NCI-H128 (cell line): ENCODE results near the gene RPF1.
"Not testable (repeated sequence)": the region's sequence is repeated elsewhere in the genome, so short reads cannot be mapped to it uniquely, and the experiment has no call there.

ENCODE experiments used
- DNase-seq: peaks from one replicate; lab custom pipeline; 2025; ENCODE audit not compliant: unreplicated experiment; lab: John Stamatoyannopoulos, UW

Gene RPF1

GRCh38 chr1:84492726-84493125 is 13.7 kb downstream of the RPF1 start:
- DNase-seq, result no peak

- DNase-seq, result no peak
These were observed 14.7 kb downstream of the RPF1 start for GRCh38 chr1:84493747-84494146.

GRCh38 chr1:84496498-84496897 is 17.4 kb downstream of the RPF1 start:
- DNase-seq, result no peak

- DNase-seq, result no peak
These were observed 18.7 kb downstream of the RPF1 start for GRCh38 chr1:84497631-84498275.

GRCh38 chr1:84502927-84503326 is 23.9 kb downstream of the RPF1 start:
- no peak for DNase-seq

- DNase-seq, result no peak
These were observed 25.8 kb downstream of the RPF1 start for GRCh38 chr1:84504580-84505492.

- no peak for DNase-seq
These were observed 26.5 kb downstream of the RPF1 start for GRCh38 chr1:84505493-84506001.

- peak; percentile 93 for DNase-seq
These were observed 27.1 kb downstream of the RPF1 start, which contains the start of the genes GNG5 and SPATA1 for GRCh38 chr1:84506002-84506728. Gene GNG5, minus strand, starts transcription at chr1:84506581. Its CDS starts 490 bp downstream, at chr1:84506091. Gene SPATA1, plus strand, starts transcription at chr1:84506386. Its CDS starts 9,974 bp downstream, at chr1:84516360.

- DNase-seq, result no peak
These were observed 27.8 kb downstream of the RPF1 start for GRCh38 chr1:84506729-84507453.

- DNase-seq, result not testable (repeated sequence)
These were observed 28.8 kb downstream of the RPF1 start for GRCh38 chr1:84507887-84508286.

- no peak for DNase-seq
These were observed 29.4 kb downstream of the RPF1 start for GRCh38 chr1:84508510-84508909.

GRCh38 chr1:84509029-84509428 is 30.0 kb downstream of the RPF1 start:
- DNase-seq, result no peak

- no peak for DNase-seq
These were observed 31.1 kb downstream of the RPF1 start for GRCh38 chr1:84510165-84510564.

- DNase-seq, result no peak
These were observed 31.6 kb downstream of the RPF1 start for GRCh38 chr1:84510668-84511067.

- no peak for DNase-seq
These were observed 45.5 kb downstream of the RPF1 start for GRCh38 chr1:84524590-84524989.

GRCh38 chr1:84525779-84526178 is 46.7 kb downstream of the RPF1 start:
- DNase-seq, result no peak

GRCh38 chr1:84538599-84538998 is 59.5 kb downstream of the RPF1 start:
- no peak for DNase-seq

- no peak for DNase-seq
These were observed 60.9 kb downstream of the RPF1 start for GRCh38 chr1:84539972-84540371.

- DNase-seq, result no peak
These were observed 61.7 kb downstream of the RPF1 start for GRCh38 chr1:84540759-84541158.

GRCh38 chr1:84541679-84542078 is 62.6 kb downstream of the RPF1 start:
- DNase-seq, result no peak
